GM19372 (cell line): ENCODE results near the gene C16orf90.
"Not testable (repeated sequence)": the region's sequence is repeated elsewhere in the genome, so short reads cannot be mapped to it uniquely, and the experiment has no call there.

Source experiments
- ATAC-seq: cut with Tn5 transposase; IDR thresholded peaks from one replicate; pipeline ENCODE4 v1.9.1; 2021; ENCODE audit warnings: mild to moderate bottlenecking, low read depth, moderate library complexity; ENCODE audit not compliant: unreplicated experiment

The C16orf90 gene

DNA sequence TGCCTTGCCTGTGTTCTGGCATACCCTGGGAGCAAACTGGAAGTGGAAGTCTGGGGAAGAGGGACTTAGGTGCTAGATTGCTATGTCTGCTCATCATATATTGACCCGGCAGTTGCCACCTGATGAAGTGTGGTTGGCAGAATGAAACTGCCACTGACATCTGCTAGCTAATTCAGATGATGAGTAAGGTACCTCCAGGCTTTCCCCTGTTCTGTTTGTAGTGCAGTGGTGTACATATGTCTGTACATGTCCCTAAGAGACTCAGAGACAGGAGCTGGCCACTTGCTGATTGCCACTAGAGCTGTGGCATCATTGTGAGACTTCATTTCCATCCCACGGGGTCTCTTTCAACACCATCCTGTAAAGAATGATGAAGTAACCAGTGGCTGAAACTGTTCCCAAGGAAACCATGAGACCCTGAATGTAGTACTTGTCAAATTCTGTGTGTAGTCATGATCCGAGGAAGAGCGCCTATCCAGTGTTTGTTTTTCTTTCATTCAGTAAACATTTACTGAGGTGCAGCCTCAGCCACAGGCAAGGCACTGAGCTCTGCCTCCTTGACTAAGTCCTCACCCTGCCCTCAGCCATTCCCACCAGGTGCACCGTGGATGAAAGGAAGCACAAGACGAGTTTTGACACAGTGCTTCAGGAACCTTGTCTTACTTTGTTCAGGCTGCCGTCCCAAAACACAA lies 18.7 kb upstream of the C16orf90 start:
- no peak for ATAC-seq

DNA sequence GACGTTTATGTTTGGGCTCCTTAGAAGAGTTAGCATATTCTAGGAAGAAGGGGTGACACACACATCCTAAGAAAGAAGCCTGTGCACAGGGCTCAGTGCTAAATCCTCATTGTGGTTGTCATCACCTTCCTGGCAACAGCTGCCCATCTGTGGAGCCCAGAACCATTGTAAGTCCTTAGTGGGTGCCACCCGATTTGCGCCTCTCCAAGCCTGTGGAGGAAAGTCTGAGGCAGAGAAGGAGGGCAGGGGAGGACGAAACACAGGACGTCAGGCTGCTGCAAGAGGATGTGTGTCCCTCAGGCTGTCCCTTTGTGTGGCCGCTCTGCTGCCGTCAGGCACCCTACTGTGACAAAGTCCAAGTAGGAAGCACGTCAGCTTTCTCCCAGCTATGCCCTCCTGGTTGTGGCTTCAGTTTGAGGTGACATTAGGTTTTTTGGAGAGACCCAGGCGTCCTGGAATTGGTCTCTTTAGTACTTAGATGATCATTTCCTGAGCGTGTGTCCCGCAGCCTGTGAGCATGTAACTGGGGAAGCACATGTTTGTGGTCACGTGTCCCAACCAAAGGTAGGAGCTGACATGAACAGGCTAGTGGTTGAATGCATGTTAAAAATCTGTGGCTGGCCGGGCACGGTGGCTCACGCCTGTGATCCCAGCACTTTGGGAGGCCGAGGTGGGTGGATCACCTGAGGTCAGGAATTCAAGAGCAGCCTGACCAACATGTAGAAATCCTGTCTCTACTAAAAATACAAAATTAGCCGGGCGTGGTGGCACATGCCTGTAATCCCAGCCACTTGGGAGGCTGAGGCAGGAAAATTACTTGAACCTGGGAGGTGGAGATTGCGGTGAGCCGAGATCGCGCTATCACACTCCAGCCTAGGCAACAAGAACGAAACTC lies 16.2 kb upstream of the C16orf90 start:
- ATAC-seq, result no peak

DNA sequence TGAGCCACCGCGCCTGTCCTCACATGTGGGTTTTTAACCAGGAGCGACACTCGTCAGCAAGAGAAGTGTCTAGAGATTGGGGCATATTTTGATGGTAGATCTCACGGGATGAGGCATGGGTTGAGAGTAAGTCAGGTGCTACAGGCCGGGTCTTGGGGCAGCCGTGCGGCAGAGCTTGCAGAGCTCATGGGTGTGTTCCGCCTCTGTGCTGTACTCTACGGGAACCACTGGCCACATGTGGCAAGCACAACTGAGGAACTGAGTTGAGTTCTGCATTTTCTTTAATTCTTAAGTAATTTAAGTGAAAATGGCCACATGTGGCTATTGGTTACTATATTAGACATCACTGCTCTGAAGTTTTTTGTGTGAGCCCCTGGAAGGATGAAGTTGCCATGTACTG lies 15.1 kb upstream of the C16orf90 start:
- no peak for ATAC-seq

DNA sequence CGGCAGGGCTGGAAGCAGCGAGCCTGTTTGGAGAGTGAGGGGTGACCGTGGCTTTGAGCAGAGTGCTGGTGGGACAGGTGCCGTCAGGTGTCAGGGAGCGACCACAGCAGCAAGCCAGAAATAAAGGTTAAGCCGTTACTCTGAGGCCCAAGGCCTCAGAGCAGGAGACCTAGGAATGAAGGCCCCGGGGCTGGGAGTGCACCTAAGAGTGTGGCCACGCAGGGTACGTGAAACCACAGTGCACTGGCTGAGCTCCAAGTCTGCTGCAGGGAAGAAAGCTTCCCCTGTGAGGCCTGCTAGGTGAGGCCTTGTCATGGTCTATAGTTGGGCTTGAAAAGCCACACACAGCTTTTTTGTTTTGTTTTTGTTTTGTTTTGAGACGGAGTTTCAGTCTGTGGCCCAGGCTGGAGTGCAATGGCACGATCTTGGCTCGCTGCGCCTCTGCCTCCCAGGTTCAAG lies 14.2 kb upstream of the C16orf90 start:
- ATAC-seq, result no peak

DNA sequence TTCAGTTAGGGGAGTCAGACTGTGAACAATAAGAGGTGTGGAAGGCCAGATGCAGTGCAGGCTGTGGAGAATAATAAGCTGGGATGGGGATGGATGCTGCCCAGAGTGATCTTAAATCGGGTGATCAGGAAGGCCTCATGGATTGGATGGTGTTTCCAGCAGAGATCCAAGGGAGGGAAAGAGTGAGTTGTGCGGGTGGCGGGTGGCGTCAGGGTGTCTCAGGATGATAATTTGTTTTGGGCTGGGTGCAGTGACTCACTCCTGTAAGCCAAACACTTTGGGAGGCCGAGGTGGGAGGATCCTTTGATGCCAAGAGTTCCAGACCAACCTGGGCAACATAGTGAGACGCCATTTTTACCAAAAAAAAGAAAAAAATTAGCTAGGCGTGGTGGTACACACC lies 13.4 kb upstream of the C16orf90 start:
- ATAC-seq, result no peak

DNA sequence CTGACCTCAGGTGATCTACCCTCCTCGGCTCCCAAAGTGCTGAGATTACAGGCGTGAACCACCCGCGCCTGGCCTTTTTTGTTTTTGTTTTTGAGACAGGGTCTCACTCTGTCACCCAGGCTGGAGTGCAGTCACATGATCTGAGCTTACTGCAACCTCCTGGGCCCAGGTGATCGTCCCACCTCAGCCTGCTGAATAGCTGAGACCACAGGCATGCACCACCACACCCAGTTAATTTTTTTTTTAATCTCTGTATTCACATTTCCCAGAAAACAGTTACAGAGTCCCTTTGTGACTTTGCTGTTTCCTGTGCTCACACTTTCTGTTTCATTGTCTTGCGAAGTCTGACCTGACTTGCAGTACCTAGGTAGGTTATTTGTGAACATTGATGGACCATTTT lies 8.2 kb upstream of the C16orf90 start:
- no peak for ATAC-seq

DNA sequence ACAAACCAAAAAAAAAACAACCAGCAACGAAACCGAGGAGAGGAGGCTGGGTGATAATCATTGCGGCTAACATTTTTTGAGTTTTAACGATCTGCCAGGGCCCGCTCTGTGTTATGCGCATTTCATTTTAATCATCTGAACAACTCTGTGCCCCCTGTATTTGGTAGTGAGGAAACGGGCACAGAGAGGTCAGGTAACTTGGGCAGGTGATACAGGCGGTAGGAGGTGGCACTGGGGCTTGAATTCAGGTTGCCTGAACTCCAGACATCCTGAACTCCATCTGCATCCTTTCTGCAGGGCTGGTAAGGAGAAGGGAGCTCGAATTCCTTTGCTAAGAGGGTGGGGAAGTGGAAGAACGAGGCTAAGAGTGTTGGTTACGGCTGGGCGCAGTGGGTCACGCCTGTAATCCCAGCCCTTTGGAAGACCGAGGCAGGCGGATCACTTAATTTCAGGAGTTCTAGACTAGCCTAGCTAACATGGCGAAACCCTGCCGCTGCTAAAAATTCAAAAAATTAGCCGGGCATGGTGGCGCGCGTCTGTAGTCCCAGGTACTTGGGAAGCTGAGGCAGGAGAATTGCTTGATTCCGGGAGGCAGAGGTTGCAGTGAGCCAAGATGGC lies 6.6 kb upstream of the C16orf90 start:
- no peak for ATAC-seq

DNA sequence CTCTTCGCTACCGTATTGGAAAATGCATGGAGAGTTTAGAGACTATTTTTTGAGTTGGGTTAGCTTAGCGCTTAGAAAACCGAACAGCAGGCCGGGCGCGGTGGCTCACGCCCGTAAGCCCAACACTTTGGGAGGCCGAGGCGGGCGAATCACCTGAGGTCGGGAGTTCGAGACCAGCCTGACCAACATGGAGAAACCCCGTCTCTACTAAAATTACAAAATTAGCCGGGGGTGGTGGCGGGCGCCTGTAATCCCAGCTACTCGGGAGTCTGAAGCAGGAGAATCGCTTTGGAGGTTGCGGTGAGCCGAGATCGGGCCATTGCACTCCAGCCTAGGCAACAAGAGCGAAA lies 6.1 kb upstream of the C16orf90 start:
- ATAC-seq, result not testable (repeated sequence)

DNA sequence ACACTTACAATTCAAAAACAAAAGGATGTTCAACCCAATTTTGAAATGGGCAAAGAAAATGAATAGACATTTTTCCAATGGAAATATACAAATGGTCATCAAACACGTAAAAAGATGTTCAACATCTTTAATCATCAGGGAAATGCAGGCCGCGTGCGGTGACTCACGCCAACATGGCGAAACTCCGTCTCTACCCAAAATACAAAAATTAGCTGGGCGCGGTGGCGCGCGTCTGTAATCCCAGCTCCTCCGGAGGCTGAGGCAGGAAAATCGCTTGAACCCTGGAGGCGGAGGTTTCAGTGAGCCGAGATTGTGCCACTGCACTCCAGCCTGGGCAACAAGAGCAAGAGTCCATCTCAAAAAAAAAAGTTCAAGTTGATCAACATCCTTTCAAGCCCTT lies 3.7 kb upstream of the C16orf90 start:
- ATAC-seq, result no peak

DNA sequence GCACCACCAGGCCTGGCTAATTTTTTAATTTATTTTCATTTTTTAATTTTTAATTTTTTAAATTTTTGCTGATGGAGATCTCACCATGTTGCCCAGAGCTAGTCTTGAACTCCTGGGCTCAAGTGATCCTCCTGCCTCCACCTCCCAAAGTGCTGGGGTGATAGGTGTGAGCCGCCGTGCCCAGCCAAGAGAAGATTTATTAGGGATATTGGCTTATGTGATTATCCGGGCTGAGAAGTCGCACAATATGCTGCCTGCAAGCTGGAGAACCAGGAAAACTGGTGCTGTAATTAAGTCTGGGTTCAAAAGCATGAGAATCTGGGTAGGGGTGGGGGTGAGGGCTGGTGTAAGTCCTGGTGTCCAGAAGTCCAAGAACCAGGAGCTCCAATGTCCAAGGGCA lies 2.5 kb upstream of the C16orf90 start:
- no peak for ATAC-seq

DNA sequence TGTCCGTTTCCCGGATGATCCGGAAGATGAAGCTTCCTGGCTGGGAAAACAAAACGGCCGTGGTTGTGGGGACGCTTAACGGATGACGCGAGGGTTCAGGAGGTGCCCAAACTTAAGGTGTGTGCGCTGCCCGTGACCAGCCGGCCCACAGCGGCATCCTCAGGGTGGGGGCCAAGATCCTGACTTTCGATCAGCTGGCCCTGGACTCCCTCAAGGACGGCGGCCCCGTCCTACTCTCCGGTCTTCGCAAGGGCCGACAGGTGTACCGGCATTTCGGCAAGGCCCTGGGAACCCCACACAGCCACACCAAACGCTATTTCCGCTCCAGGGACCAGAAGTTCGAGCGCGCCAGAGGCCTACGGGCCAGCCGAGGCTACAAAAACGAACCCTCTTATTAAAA lies 1.1 kb upstream of the C16orf90 start:
- ATAC-seq, result no peak

DNA sequence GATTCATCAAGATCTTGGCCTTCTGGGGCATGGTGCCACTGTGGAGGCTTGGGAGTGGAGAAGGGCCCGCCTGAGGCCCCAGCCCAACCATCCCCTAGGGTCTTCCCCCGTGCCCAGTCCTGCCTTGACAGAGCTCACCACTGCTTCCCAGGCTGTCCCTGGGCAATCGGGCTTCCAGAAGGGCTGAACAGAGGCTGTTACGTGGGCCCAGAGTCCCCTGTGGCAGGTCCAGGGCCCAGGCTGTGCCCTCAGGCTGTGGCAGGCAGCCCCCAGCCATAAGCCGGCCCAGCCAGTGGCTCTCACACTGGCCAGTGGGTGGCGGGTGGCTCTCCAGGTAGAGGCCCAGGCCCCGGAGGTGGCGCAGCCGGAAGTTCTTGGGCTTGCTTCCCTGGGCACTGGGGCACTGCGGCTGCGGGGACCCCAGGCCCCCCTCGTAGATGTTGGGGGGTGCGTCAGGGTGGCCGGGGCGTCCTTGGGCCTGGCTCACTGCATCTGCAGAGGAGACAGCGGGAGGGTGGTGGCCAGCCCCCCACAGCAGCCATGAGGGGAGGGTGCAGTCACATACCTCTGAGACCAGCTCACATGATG lies 809 bp downstream of the C16orf90 start:
- ATAC-seq, result no peak

DNA sequence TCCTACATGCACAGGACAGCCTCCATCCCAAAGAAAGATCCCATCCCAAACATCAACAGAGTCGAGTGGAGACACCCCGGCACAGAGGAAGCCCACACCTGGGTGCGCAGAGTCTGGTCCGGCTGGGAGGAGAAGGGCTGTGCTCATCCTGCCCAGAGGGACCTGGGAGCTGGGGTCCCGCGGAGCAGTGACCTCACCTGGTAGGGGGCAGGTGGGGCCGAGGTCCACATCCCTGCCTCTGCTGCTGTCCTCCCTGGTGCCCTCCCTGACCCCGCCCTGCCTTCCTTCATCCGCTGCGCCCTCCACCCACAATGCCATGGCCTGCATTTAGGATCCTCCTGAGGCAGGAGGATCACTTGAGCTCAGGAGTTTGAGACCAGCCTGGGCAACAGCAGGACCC lies 2.9 kb downstream of the C16orf90 start:
- no peak for ATAC-seq

DNA sequence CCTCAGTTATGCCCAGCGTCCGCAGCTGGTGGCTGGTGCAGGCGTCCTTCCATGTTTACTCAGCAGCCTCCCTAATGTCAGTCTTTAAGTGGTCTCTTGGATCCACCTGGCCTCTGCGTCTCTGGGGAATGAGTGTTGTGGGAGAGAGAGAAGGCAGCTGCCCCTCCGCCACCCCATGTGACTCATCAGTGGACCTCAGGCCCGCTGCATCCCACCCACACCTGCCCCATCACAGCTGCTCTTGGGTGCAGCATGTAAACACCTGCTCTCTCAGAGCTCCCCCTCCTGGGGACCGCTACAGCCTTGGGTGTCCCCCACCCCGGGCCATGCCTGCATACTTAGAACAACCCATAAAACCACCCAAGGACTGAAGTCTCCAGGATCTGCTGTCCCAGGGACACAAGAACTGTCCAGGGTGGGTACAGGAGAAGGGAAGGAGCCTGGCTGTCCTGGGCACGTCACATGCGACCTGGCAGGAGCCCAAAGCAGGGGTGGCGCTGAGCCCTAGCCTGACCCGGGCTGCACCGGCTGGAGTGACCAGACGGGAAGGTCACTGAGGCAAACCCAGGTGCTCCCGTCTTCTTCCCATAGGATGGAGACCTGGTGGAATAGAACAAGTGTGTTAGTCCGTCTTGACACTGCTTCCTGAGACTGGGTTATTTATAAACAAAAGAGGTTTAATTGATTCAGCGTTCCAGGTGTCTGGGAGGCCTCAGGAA lies 4.2 kb downstream of the C16orf90 start:
- no peak for ATAC-seq

DNA sequence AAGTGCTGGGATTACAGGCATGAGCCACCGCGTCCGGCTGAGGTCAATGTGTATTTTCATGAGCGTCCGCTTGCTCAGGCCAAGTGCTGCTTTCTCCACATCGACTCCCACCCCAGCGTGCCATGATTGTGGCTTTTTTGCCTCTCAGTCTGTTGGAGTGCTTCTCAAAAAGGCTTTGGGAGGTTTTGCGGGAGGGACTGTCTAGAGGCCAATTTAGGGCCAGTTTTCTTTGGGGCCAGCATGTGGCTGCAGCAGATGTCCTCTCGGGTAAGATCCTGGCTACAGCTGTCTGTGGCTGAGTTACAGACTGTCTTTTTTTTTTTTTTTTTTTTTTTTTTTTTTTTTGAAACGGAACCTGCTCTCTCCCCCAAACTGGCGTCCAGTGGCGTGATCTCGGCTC lies 6.5 kb downstream of the C16orf90 start:
- no peak for ATAC-seq

DNA sequence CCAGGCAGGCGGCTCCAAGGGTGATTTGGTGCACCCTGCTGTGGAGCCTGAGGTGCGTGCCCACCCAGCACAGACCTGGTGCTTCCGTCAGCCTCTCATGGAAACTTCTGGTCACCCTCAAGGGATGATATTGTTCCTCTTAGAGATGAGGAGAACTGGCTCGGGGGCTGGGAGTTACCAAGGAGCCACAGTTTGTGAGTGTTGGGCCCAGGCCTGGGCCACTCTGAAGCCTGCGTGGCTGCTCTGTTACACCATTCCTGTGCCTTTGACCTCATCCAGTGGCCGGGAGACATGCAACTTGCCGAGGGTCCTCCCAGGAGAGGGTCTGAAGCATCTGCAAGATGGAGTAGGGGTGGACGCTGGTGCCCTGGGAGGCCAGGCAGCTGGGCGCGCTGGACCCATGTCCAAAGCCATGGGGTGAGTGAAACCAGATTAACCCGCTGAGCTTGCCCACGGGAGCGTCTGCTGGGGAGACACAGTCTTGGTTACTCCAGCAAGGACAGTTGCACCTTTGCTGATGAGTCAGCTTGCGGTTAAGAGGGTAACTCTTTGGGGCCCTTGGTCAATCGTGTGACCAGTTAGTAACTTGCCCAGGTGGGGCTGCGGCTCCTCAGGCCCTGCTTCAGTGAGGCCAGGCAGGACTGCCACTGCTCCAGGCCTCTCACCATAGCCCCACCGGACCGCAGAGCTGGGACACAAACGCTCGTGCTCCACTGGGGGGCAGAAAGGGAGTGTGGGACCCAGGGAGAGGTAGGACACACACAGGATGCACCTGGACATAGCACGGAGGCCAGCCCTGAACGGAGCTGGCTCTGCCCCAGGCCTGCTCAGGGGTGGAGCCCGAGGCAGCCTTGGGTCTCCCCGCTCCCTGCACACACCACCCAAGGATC lies 7.5 kb downstream of the C16orf90 start:
- no peak for ATAC-seq

DNA sequence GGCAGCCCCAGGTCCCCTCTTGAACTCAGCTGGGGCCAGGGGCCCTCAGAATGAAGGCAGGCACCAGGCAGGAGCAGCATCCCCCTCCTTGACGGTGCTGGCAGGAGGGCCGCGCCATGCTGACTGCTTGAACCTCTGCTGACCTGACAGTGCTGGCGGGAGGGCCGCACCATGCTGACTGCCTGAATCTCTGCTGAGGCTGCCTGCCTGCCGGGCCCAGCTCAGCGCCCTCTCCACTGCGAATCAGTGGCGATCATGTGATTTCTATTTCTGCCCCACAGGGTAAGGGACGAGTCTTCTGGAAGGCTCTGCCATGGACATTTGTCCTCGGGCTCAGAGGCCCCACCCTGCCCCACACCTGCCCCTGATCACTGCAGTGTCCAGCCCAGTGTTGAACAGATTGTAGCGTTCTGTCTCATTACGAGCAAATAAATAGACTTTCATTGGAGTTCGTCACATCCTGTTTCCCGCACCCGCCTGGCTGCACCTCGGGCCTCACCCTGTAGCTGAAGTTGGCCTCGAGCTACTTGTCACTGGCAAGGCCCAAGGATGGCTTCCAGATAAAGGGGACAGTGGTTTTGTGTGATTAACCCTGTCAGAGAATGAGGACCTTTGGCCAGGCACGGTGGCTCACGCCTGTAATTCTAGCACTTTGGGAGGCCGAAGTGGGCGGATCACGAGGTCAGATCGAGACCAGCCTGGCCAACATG lies 8.6 kb downstream of the C16orf90 start:
- ATAC-seq, result no peak

DNA sequence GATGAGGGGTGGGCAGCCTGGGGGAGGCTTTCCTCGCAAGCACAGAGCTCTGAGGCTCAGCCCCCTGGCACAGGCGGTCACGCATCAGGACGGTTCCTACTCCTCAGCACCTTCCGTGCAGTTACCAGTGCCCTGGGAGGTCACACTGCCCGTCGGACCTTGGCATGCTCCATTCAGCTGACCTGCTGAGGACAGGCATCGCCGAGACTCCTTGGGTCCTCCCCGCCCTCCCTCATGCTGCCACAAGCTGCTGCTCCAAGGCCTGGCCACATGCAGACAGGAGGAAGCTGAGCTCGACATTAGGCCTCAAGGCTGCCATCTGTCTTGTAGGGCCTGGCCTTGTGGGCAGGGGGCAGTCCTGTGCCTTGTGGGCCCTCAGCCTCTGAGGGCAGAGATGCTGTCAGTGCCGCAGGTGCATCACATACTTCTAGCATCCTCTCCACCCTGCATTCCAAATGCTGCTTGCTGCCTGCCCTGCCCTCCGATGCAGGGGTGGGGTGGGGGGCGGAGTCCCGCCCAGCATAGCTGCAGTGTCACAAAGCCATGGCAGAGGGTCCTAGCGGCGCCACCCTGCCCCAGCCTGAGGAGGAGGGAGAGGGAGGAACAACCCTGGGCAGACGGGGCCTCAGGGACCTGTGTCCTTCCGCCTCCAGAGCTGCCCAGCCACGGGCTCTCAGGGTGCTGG lies 9.3 kb downstream of the C16orf90 start:
- no peak for ATAC-seq
